Endothelial cell of umbilical vein (primary cell): Measurements from ENCODE around the gene CTNND2. TPM values are rescaled to one million over a fixed set of nuclear protein-coding genes. Genes with fewer than 3 reads are reported as not detected.

ENCODE experiments used
- BruUV-seq: library from RNA; stranded (reverse); fragments of 400-500 nt; replicated peaks from 2 replicates; lab custom pipeline; 2021; lab: Mats Ljungman, UMichigan
- CTCF ChIA-PET: fragments of 300-600, 350-600 bp; sonication (Branson Sonifier 250); formaldehyde crosslinking; loops from one replicate; lab custom pipeline; 2021; ENCODE audit warnings: antibody characterized with exemption, inconsistent platforms; lab: Charles Lee
- POLR2A ChIA-PET: fragments of 300-600, 350-600 bp; sonication (Branson Sonifier 250); formaldehyde crosslinking; loops from one replicate; lab custom pipeline; 2021; ENCODE audit warnings: antibody characterized with exemption, inconsistent platforms; lab: Charles Lee
- DNase-seq: peaks from one replicate; pipeline ENCODE4 v3.0.0-alpha.2; 2011; ENCODE audit warnings: low read depth, low spot score
- FAIRE-seq: peaks from 2 replicates; lab custom pipeline; 2011; peaks lifted over from hg19 to GRCh38; lab: Jason Lieb, UNC
- H2AFZ ChIP-seq: 2 replicates; pipeline ENCODE4 v1.6.0; 2012; ENCODE audit warnings: low read depth, low read length, control low read depth, inconsistent platforms
- H3K27ac ChIP-seq: 2 replicates; pipeline ENCODE4 v1.5.1; 2011; ENCODE audit warnings: low read depth, mild to moderate bottlenecking, control low read depth, low read length, moderate library complexity; ENCODE audit not compliant: insufficient read depth
- H3K27me3 ChIP-seq, 2 experiments: 2 replicates each; pipeline versions ENCODE4 v1.6.0 to v1.6.1; 2011; ENCODE audit warnings: low read length in 2 of 2, mixed read lengths in 1 of 2; ENCODE audit not compliant: control insufficient read depth in 2 of 2, insufficient read depth in 2 of 2
- H3K36me3 ChIP-seq, 2 experiments: 2 replicates in 1 of 2; 3 replicates in 1 of 2; pipeline ENCODE4 v1.5.1; 2011; ENCODE audit warnings: low read length in 2 of 2, mild to moderate bottlenecking in 1 of 2, moderate library complexity in 1 of 2; ENCODE audit not compliant: control insufficient read depth in 2 of 2, insufficient read depth in 2 of 2; ENCODE audit errors: extremely low read depth in 1 of 2
- H3K4me1 ChIP-seq: 3 replicates; pipeline ENCODE4 v1.5.1; 2011; ENCODE audit warnings: mild to moderate bottlenecking, low read length; ENCODE audit not compliant: control insufficient read depth, insufficient read depth; ENCODE audit errors: extremely low read depth
- H3K4me2 ChIP-seq: 2 replicates; pipeline ENCODE4 v1.6.1; 2011; ENCODE audit warnings: low read length, control low read depth, mixed read lengths; ENCODE audit not compliant: insufficient read depth
- H3K4me3 ChIP-seq, 3 experiments: fragments of 200-600 bp in 1 of 3; sonication (generic), shearing (Covaris generic) in 1 of 3; replicated peaks in 1 of 3; 2 replicates each; pipeline ENCODE4 v1.5.1; 2011 to 2016; ENCODE audit warnings: control low read depth in 3 of 3, low read length in 3 of 3, mild to moderate bottlenecking in 2 of 3, inconsistent platforms in 1 of 3, low read depth in 1 of 3, moderate library complexity in 1 of 3; ENCODE audit not compliant: insufficient read depth in 1 of 3
- H3K79me2 ChIP-seq: 2 replicates; pipeline ENCODE4 v1.6.0; 2012; ENCODE audit warnings: low read length, inconsistent platforms; ENCODE audit not compliant: control insufficient read depth, insufficient read depth
- H3K9ac ChIP-seq: replicated peaks from 2 replicates; pipeline ENCODE3; 2011; ENCODE audit warnings: low read length, control low read depth; ENCODE audit not compliant: insufficient read depth; ENCODE audit errors: extremely low read depth
- H3K9me1 ChIP-seq: replicated peaks from 3 replicates; pipeline ENCODE4 v1.6.0; 2011; ENCODE audit warnings: mild to moderate bottlenecking, low read length; ENCODE audit not compliant: control insufficient read depth, insufficient read depth; ENCODE audit errors: extremely low read depth
- H3K9me3 ChIP-seq: replicated peaks from 2 replicates; pipeline ENCODE4 v1.5.1; 2012; ENCODE audit warnings: low read length, inconsistent platforms; ENCODE audit not compliant: control insufficient read depth, insufficient read depth
- H4K20me1 ChIP-seq: replicated peaks from 2 replicates; pipeline ENCODE3; 2011; ENCODE audit warnings: mild to moderate bottlenecking, low read length; ENCODE audit not compliant: control insufficient read depth, insufficient read depth; ENCODE audit errors: extremely low read depth
- CTCF ChIP-seq, 2 donors: IDR thresholded peaks; 1 replicate in 1 of 2; 2 replicates in 1 of 2; pipeline ENCODE4 v1.5.1; 2011; ENCODE audit warnings: low read length in 2 of 2, mild to moderate bottlenecking in 2 of 2, moderate library complexity in 2 of 2, control low read depth in 1 of 2, inconsistent platforms in 1 of 2, low read depth in 1 of 2; ENCODE audit not compliant: insufficient read depth in 1 of 2; ENCODE audit errors: extremely low read depth in 1 of 2
- EZH2 ChIP-seq: IDR thresholded peaks from 2 replicates; pipeline ENCODE4 v1.6.1; 2012; ENCODE audit warnings: borderline replicate concordance, low read depth, mild to moderate bottlenecking, moderate library complexity, low read length, inconsistent platforms; ENCODE audit not compliant: severe bottlenecking
- FOS ChIP-seq: IDR thresholded peaks from 2 replicates; pipeline ENCODE4 v1.6.1; 2011; ENCODE audit warnings: mild to moderate bottlenecking, low read length, moderate library complexity, borderline replicate concordance; ENCODE audit not compliant: insufficient read depth
- GATA2 ChIP-seq: IDR thresholded peaks from 2 replicates; pipeline ENCODE4 v1.7.0; 2011; ENCODE audit warnings: low read depth, mild to moderate bottlenecking, moderate library complexity, mixed read lengths, low read length; ENCODE audit not compliant: insufficient read length, insufficient read depth
- JUN ChIP-seq: IDR thresholded peaks from 2 replicates; pipeline ENCODE4 v1.6.1; 2011; ENCODE audit warnings: borderline replicate concordance, low read depth; ENCODE audit not compliant: insufficient read length, insufficient read depth
- MYC ChIP-seq: IDR thresholded peaks from one replicate; pipeline ENCODE4 v1.6.1; 2011; ENCODE audit warnings: mild to moderate bottlenecking, low read depth, low read length
- POLR2A ChIP-seq: IDR thresholded peaks from 2 replicates; pipeline ENCODE4 v1.6.1; 2012; ENCODE audit warnings: low read depth, mild to moderate bottlenecking, control low read depth, low read length
- POLR2AphosphoS5 ChIP-seq: IDR thresholded peaks from 2 replicates; pipeline ENCODE4 v1.6.1; 2012; ENCODE audit warnings: low read depth, mild to moderate bottlenecking, control low read depth, low read length, moderate library complexity; ENCODE audit not compliant: insufficient read depth
- dilution Hi-C: fragments of 300-500 bp; cut with MboI; formaldehyde crosslinking; loops from one replicate; pipeline ENCODE4 v1.15.0; 2019; ENCODE audit warnings: low sequenced_read_pairs; ENCODE audit not compliant: extremely low pct_ligation_motif_present
- intact Hi-C: fragments of 100-400 bp; cut with micrococcal nuclease; formaldehyde crosslinking; loops from one replicate; pipeline ENCODE4 v1.10.0; 2022
- polyA plus RNA-seq, 4 experiments: library from polyadenylated mRNA; depleted of rRNA in 3 of 4; stranded (reverse) in 3 of 4; unstranded in 1 of 4; fragments of >200 nt; gene quantifications; 2 replicates each; pipeline versions ENCODE4 v1.2.1 to v1.2.3, GENCODE V29; 2011 to 2012; ENCODE audit warnings: missing spikeins in 1 of 4
- total RNA-seq: library from RNA; stranded (reverse); gene quantifications from 2 replicates; pipeline ENCODE4 v1.2.3, GENCODE V29; 2021
- TF ChIP-seq, protein P1 (sequence below): IDR thresholded peaks from 2 replicates; pipeline ENCODE4 v1.6.1; 2011; ENCODE audit not compliant: insufficient read depth, insufficient read length

The CTNND2 gene
- total and polyA plus RNA-seq, 2 donors (not counting 3 experiments of a cell fraction or from before 2014, with no cell fraction given): not detected

- CTCF ChIA-PET: no interaction called here
- H2AFZ ChIP-seq: no peak overlapping the region
- intact Hi-C loops: no loop called here
- POLR2A ChIA-PET: no interaction called here
- H3K27ac ChIP-seq: no peak overlapping the region
- TF ChIP-seq MYC (no peak), EZH2 (no peak), JUN (no peak), CTCF (IDR thresholded peaks at IDR 0.05; ENCODE audit: extremely low read depth in 1 of 2, insufficient read depth in 1 of 2, low read depth in 1 of 2, low read length in 2 of 2) (no peak), GATA2 (no peak), POLR2AphosphoS5 (no peak), FOS (no peak), POLR2A (no peak)
- TF ChIP-seq, protein P1, sequence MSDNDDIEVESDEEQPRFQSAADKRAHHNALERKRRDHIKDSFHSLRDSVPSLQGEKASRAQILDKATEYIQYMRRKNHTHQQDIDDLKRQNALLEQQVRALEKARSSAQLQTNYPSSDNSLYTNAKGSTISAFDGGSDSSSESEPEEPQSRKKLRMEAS: no peak
- no peak overlapping the region for H3K9ac ChIP-seq
- no peak overlapping the region for H3K4me3 ChIP-seq
- H3K36me3 ChIP-seq: no peaks in the 10 kb centered on the region
- no peaks in the 10 kb centered on the region for H4K20me1 ChIP-seq
- dilution Hi-C loops: no loop called here
- H3K9me1 ChIP-seq: no peaks in the 10 kb centered on the region
- H3K79me2 ChIP-seq: no peaks in the 10 kb centered on the region
- H3K4me2 ChIP-seq: no peak overlapping the region
- DNase-seq (no peak), FAIRE-seq (no peak)
- H3K4me1 ChIP-seq: no peaks in the 10 kb centered on the region
- H3K27me3 ChIP-seq: no peaks in the 10 kb centered on the region
- no TSS peak for BruUV-seq
- no peaks in the 10 kb centered on the region for H3K9me3 ChIP-seq
These were observed 800.0 kb downstream of the CTNND2 start for GRCh38 chr5:11104210-11104609.
